Jurkat, Clone E6-1 (cell line): ENCODE results near the gene BANF2.

Experiments
- DNase-seq: peaks from one replicate; pipeline ENCODE4 v3.0.0-alpha.2; 2011; ENCODE audit warnings: low read depth, low spot score
- H3K4me3 ChIP-seq: 2 replicates; pipeline ENCODE4 v1.5.1; 2011; ENCODE audit warnings: mild to moderate bottlenecking, low read length, control low read depth, moderate library complexity

BANF2 gene

GRCh38 chr20:17679941-17680835 lies 19.6 kb upstream of the BANF2 start:
- no peak for DNase-seq
- peak overlapping the region; percentile 37 for H3K4me3 ChIP-seq

- peak overlapping the region; percentile 60 for H3K4me3 ChIP-seq
- DNase-seq, result no peak
Measured at GRCh38 chr20:17680836-17681725, 18.7 kb upstream of the BANF2 start.

GRCh38 chr20:17681726-17682102 lies 18.1 kb upstream of the BANF2 start:
- peak overlapping the region; percentile 60 for H3K4me3 ChIP-seq
- no peak for DNase-seq

GRCh38 chr20:17682103-17682888 lies 17.5 kb upstream of the BANF2 start, which contains the start of gene RRBP1:
RRBP1 (minus strand) TSS chr20:17682242; CDS start chr20:17660507, 21,735 bp downstream.
- DNase-seq, result peak; percentile 93
- H3K4me3 ChIP-seq, result peak within 1 kb of the TSS; percentile 66

GRCh38 chr20:17682889-17683198 lies 16.9 kb upstream of the BANF2 start:
- DNase-seq, result no peak
- H3K4me3 ChIP-seq, result peak overlapping the region; percentile 66

GRCh38 chr20:17683218-17684076 lies 16.3 kb upstream of the BANF2 start:
- no peak overlapping the region; the same call in 1 of the 2 replicates for H3K4me3 ChIP-seq
- DNase-seq, result no peak

GRCh38 chr20:17684077-17684888 lies 15.5 kb upstream of the BANF2 start:
- H3K4me3 ChIP-seq, result no peak overlapping the region
- DNase-seq, result no peak

GRCh38 chr20:17685168-17685567 lies 14.6 kb upstream of the BANF2 start:
- no peak for DNase-seq
- no peak overlapping the region for H3K4me3 ChIP-seq

- H3K4me3 ChIP-seq, result no peak overlapping the region
- DNase-seq, result no peak
Measured at GRCh38 chr20:17687800-17688199, 12.0 kb upstream of the BANF2 start.

GRCh38 chr20:17688965-17689364 lies 10.8 kb upstream of the BANF2 start:
- no peak for DNase-seq
- no peak overlapping the region for H3K4me3 ChIP-seq

GRCh38 chr20:17690144-17690543 lies 9.6 kb upstream of the BANF2 start:
- H3K4me3 ChIP-seq, result no peak overlapping the region
- DNase-seq, result no peak

GRCh38 chr20:17691758-17692157 lies 8.0 kb upstream of the BANF2 start:
- DNase-seq, result no peak
- H3K4me3 ChIP-seq, result no peak overlapping the region

GRCh38 chr20:17693444-17694001 lies 6.2 kb upstream of the BANF2 start:
- DNase-seq, result no peak
- H3K4me3 ChIP-seq, result no peak overlapping the region

- no peak overlapping the region for H3K4me3 ChIP-seq
- no peak for DNase-seq
Measured at GRCh38 chr20:17694767-17695166, 5.0 kb upstream of the BANF2 start.

GRCh38 chr20:17696287-17696686 lies 3.5 kb upstream of the BANF2 start:
- H3K4me3 ChIP-seq, result no peak overlapping the region
- no peak for DNase-seq

- DNase-seq, result no peak
- no peak overlapping the region for H3K4me3 ChIP-seq
Measured at GRCh38 chr20:17697171-17697570, 2.6 kb upstream of the BANF2 start.

- H3K4me3 ChIP-seq, result no peak overlapping the region
- DNase-seq, result no peak
Measured at GRCh38 chr20:17698384-17698783, 1.4 kb upstream of the BANF2 start.
